Measurements from ENCODE around the gene COPS6.

- TF ChIP-seq CTCF (IDR thresholded peaks at IDR 0.05 in 8 of 11, conservative IDR thresholded peaks at IDR 0.05 in 3 of 11), result peak in 1 of 11 experiments; percentile 14
- peak in 2 of 3 donors; percentile 67 to 87 for TF ChIP-seq POLR2A (IDR thresholded peaks at IDR 0.05)
These were observed at the start of gene COPS6 for GRCh38 chr7:100088621-100089457.
